ENCODE data around the gene ASTN2. TPM values are rescaled to one million over a fixed set of nuclear protein-coding genes. Genes with fewer than 3 reads are reported as not detected.

Gene ASTN2
- total RNA-seq, 1 donor from 2014 or later, result 2.3 TPM

DNA sequence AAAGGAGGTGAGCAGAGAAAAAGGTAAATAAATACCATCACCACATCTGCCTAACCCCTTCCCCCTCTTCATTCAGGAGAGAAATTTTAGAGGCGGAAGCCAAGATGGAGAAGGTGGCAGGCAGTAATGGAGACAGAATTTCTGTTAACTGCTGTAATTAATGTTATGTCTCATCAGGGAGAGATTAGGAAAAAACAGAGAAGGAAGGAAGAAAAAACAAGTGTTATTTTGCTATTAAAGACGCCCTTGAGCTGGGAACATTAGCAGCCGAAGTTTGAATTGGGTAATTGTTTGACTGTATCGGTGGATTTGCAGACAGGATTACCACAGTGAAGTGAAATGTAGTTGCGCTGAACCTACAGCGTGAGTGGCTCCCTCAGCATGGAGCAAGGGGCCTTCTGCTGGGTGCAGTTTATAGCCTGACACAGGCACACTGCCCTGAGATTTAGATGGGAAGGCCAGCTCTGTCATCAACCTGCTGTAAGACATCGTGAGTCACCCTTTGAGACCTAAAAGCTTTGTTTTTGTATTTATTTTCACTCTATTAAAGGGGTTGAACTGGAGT is 136.3 kb downstream of the ASTN2 start:
- TF ChIP-seq, protein P1, sequence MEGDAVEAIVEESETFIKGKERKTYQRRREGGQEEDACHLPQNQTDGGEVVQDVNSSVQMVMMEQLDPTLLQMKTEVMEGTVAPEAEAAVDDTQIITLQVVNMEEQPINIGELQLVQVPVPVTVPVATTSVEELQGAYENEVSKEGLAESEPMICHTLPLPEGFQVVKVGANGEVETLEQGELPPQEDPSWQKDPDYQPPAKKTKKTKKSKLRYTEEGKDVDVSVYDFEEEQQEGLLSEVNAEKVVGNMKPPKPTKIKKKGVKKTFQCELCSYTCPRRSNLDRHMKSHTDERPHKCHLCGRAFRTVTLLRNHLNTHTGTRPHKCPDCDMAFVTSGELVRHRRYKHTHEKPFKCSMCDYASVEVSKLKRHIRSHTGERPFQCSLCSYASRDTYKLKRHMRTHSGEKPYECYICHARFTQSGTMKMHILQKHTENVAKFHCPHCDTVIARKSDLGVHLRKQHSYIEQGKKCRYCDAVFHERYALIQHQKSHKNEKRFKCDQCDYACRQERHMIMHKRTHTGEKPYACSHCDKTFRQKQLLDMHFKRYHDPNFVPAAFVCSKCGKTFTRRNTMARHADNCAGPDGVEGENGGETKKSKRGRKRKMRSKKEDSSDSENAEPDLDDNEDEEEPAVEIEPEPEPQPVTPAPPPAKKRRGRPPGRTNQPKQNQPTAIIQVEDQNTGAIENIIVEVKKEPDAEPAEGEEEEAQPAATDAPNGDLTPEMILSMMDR (IDR thresholded peaks at IDR 0.05), result no peak
- H3K27me3 ChIP-seq, result no peaks in the 10 kb centered on the region
- H3K4me3 ChIP-seq, result no peak overlapping the region
- no peaks in the 10 kb centered on the region for H3K9me3 ChIP-seq
- no peak overlapping the region for H3K27ac ChIP-seq
- H3K36me3 ChIP-seq, result no peaks in the 10 kb centered on the region
- H3K4me1 ChIP-seq, result no peaks in the 10 kb centered on the region
- no peak for DNase-seq (ENCODE audit: low spot score in 2 of 2)
- intact Hi-C loops (cut with DNase I), result no loop called here

GRCh38 chr9:117278020-117278419 is 136.8 kb downstream of the ASTN2 start:
- no peak overlapping the region for H3K4me3 ChIP-seq
- no peaks in the 10 kb centered on the region for H3K27me3 ChIP-seq
- intact Hi-C loops (cut with DNase I), result no loop called here
- H3K36me3 ChIP-seq, result no peaks in the 10 kb centered on the region
- no peak overlapping the region for H3K27ac ChIP-seq
- H3K4me1 ChIP-seq, result no peaks in the 10 kb centered on the region
- TF ChIP-seq, protein P1 (IDR thresholded peaks at IDR 0.05), result no peak
- H3K9me3 ChIP-seq, result no peaks in the 10 kb centered on the region
- DNase-seq (ENCODE audit: low spot score in 2 of 2), result no peak

- no peaks in the 10 kb centered on the region for H3K36me3 ChIP-seq
- H3K27ac ChIP-seq, result no peak overlapping the region
- H3K9me3 ChIP-seq, result no peaks in the 10 kb centered on the region
- no peaks in the 10 kb centered on the region for H3K4me1 ChIP-seq
- DNase-seq (ENCODE audit: low spot score in 2 of 2), result no peak
- no peak overlapping the region for H3K4me3 ChIP-seq
- no peaks in the 10 kb centered on the region for H3K27me3 ChIP-seq
- intact Hi-C loops (cut with DNase I), result no loop called here
- TF ChIP-seq, protein P1 (IDR thresholded peaks at IDR 0.05), result no peak
Observed at GRCh38 chr9:117276444-117276843, 138.4 kb downstream of the ASTN2 start.

- TF ChIP-seq, protein P1 (IDR thresholded peaks at IDR 0.05), result no peak
- no peak overlapping the region for H3K27ac ChIP-seq
- no peak for DNase-seq (ENCODE audit: low spot score in 2 of 2)
- intact Hi-C loops (cut with DNase I), result no loop called here
- no peaks in the 10 kb centered on the region for H3K27me3 ChIP-seq
- no peaks in the 10 kb centered on the region for H3K4me1 ChIP-seq
- no peaks in the 10 kb centered on the region for H3K36me3 ChIP-seq
- H3K4me3 ChIP-seq, result no peak overlapping the region
- no peaks in the 10 kb centered on the region for H3K9me3 ChIP-seq
Observed at GRCh38 chr9:117273612-117274011, 141.2 kb downstream of the ASTN2 start.

DNA sequence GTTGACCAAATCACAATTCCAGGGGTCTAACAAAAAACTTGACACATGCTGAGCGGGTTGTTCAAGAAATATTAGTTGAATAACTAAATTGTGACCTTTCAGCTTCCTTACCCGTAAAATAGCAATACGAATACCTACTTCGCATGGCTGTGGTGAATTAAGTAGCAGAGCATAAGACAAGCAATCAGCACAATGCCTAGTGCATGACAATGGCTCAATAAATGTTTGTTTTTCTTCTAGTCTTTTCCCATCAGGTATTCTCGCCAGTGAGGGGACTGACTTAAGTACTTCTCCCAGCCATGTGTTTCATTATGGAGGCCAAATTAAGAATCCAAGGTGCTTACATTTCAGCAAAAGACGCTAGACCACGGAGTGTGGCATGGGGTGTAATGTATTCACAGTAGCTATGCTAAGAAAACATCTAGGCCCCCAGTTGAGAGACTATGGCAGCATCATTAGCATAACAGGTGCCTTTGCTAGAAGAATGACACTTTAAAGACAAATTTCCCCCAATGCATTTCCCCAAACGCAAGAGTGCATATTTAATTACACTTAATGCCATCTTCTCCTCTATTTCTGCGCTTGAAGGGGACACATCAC is 145.9 kb downstream of the ASTN2 start:
- H3K4me1 ChIP-seq, result no peaks in the 10 kb centered on the region
- H3K9me3 ChIP-seq, result no peaks in the 10 kb centered on the region
- H3K27me3 ChIP-seq, result no peaks in the 10 kb centered on the region
- no peaks in the 10 kb centered on the region for H3K36me3 ChIP-seq
- DNase-seq (ENCODE audit: low spot score in 2 of 2), result no peak
- intact Hi-C loops (cut with DNase I), result no loop called here
- no peak overlapping the region for H3K4me3 ChIP-seq
- H3K27ac ChIP-seq, result no peak overlapping the region
- TF ChIP-seq, protein P1 (IDR thresholded peaks at IDR 0.05), result no peak

Data from ascending aorta (tissue), 2 donors.